ENCODE results near the gene FGF5.
"Not testable (repeated sequence)": the region's sequence is repeated elsewhere in the genome, so short reads cannot be mapped to it uniquely, and the experiment has no call there.

FGF5 gene

DNA sequence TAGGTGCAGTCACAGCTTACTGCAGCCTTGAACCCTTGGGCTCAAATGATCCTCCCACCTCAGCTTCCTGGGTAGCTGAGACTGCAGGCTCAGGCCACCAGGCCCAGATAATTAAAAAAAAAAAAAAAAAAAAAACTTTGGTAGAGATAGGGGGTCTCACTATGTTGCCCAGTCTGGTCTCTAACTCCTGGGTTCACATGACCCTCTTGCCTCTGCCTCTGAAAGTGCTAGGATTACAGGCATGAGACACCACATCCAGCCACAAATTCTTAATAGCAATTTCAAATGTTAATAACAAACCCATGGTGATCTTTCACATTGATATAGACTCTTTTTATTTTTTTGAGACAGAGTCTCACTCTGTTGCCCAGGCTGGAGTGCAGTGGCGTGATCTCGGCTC, 12.3 kb upstream of the FGF5 start:
- no peak for DNase-seq

DNA sequence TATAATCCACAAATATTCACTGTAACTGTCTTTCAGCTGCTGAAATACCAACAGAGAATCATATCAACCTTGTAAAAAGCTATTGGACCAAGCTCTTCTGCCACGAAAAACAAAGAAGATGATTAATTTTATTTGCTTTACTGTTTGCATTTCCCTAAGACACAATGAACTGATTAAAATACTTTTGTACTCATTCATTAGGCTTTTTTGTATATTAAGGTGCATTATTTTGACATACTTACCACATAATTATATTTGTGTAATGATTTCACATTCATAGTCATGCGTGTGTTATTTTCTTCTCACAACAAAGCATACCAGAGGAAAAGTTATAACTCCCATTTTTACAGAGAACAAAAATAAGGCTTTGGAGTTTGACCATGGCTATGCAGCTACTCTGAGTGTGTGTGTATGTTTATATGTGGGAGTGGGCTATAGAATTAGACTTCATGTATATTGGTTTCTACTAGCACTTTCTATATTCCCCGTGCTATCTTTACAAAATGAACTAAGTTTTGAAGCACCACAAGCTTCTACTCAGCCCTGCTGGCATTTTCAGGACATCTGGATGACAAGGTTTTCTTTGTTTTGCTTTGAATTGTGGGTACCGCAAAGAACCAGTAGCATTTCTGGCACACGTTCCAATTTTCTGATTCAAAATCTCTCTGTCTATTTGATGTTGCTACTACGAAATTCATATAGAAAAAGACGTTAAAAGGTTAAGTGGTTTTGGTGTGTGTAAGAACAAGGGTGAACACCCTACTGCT, 11.0 kb upstream of the FGF5 start:
- DNase-seq = no peak

DNA sequence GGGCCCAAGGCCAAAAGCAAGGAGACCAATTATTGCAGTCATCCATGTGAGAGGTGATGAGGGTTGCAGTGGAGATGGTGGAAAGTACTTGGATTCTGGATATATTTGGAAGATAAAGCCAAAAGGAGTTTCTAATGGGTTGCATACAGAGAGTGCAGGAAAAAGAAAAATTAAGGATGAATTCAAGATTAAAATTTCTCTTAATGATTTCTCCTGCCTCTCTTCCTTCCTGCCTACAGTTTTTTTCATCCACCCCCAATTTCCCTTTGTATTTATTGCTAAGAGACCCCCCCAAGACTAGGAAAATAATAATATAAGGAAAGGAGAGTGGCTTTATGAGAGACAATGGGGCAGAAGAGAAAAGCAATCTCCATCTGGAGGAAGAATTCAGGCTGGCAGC, 8.6 kb upstream of the FGF5 start:
- DNase-seq = no peak

DNA sequence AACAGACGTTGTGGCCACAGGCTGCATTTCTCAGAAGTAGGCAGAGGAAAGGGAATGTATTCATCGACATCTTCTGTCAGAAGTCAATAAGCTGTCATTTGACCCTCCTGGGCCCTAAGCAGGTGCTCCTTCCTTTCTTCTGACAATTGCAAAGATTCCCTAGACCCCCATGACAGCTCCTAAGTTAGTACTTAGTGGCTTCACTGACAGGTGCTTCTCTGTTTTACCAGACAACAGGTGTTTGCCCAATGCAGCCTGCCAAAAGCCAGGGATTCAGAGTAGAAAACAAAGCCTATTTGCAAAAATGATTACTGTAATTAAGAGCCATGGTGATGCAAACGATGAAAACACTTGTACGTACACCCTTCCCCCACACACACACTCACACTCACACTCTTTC, 7.5 kb upstream of the FGF5 start:
- DNase-seq = no peak

DNA sequence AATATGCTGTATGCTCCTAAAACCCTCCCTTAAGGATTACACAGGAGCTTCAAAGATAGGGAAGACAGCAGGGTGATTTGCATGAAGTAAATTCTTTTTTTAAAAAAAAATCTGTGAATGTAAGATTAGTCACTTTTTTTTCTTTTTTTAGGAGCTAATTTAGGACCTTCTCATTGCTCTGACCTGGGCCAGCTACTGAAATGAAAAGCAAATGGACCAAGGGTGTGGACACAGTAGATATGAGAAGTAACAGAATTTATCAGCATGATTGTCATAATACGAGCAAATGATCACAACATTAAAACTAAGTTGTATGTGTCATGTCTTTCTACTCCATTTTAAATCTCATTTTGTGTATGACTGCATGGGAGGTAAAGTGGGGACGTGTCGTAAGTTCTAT, 6.6 kb upstream of the FGF5 start:
- no peak for DNase-seq

DNA sequence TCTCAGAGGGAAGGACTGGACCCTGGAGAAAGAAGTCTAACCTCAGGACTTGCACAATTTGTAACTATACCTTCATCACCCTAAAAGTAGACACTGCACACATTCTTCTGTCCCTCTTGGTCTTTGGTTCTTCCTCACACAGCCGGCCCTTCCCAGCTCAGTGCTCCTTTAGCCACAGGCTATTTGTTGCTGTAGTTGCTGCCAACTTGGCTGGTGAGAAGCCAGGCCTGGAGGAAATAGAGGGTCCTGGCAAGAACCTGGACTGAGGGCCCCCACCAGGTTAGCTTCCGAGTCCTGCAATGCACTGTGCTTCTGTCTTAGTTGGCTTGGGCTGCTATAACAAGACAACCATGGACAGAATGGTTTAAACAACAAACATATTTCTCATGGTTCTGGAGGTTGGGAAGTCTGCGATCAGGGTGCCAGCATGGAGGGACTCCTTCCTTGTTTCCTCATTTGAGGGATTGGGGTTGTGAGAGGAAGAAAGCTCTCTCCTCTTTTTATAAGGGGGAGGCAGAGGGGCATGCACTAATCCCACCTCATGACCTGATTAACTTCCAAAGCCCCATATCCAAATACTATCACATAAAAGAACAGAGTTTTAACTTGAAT, 4.4 kb upstream of the FGF5 start:
- no peak for DNase-seq

DNA sequence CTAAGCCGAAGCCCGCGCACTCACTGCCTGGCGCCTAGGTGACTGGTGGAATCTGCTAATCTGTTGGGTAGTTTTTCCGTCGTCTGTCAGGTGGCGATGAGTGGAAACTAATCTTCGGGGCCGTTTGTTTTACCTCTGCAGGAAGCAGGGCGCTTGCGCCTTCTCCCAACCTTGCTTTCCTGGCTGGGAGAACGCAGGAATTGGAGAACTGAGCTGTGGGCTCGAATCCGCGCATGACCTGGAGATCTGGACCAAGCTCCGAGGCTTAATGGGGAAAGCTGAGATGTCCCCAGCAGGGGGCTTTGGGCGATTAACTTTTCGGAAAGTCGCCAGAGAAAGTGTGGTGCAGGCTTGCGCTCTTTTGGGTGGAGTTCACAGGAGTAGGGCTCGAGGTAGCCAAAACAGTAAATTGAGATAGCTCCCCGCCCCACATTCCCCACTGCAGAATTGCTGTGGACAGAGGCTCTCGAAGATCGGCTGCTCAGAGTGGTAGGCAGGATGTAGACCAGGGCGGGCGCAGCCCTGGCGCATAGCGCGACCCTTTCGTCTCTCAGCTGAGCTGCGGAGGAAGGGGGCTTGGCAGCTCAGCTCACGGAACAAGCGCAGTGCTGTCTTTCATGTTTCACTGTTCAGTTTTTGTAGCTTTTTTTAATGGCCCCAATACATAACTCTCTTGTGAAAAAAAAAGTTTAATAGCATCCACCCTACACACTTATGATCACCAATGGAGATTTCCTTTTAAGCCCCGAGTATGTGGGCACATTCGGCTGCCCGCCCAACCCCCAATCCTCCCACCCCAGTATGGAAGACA, 2.7 kb upstream of the FGF5 start:
- no peak for DNase-seq

DNA sequence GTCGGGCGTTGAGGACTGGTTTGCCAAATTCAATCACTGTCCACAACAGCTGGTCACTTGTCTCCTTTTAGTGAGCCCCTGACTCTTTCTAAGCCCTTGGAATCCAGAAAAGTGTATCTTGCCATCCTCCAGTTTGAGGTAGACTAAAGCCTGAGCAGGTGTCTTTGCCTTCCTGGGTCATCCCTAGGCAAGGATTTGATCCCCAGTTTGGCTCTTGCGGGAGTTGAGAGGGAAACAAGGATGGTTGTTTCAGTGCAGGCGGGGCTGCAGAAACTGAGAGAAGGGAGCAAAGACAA, 2.2 kb upstream of the FGF5 start:
- DNase-seq = no peak

DNA sequence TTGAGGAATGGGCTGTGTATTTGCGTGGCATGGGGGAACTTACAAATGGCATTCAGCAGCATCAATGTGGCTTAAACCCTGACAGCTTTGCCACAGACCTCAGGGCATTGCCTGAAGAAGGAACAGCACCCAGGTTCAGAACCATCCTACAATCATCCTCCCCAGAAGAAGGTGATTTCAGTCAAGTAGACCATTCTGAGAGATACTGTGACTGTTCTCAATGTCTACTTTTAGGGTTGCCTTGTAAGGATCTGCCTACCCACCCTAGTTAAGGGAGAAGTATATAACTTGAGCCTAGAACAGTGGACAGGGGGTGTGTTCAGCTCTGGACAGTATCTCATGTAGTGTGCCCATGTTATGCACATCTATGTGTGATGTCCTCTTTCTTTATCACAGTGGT, 1.6 kb upstream of the FGF5 start:
- DNase-seq = no peak

DNA sequence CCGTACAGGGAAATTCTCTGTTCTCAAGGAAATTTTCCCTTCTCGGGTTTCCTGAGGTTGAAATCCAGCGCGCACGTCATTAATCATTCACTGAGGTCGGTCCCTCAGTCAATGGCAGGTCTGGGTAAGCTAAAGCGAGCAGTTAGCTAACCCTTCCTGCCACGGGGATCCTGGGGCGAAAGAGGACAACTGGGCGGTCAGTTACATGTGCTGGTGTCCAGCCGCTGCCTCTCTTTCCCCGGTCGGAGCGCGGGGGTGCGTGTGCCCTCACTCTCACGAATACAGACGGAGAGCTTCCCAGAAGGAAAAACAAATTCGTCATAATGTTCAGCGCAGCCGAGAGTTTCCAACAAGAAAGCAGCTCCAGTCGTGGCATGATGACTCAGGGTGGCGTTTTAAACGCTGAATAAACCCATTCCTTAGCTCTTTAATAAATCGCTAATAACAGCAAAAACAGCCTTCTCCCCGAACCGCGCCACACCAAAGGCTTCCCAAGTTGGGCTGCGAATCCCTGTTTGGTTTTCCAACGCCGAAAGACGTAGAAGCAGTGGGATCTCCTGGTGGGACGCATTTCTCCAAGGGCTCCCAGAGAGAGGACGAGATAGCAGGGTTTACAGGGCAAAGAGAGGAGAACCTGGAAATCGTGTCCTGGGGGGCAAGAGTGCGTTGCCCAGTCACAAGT, 752 bp upstream of the FGF5 start:
- no peak for DNase-seq

DNA sequence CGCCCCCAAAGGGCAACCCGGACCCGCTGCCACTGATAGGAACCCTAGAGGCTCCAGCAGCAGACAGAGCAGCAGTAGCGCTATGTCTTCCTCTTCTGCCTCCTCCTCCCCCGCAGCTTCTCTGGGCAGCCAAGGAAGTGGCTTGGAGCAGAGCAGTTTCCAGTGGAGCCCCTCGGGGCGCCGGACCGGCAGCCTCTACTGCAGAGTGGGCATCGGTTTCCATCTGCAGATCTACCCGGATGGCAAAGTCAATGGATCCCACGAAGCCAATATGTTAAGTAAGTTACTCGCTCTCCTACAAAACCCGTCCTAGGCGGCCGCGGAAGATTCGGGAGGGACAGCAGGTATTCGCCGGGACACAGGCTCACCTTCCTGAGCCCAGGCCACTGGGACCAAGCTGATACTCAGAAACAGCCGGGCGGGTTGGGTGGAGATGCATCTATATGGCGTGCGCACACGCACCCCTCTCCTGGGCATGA, 477 bp downstream of the FGF5 start:
- no peak for DNase-seq

DNA sequence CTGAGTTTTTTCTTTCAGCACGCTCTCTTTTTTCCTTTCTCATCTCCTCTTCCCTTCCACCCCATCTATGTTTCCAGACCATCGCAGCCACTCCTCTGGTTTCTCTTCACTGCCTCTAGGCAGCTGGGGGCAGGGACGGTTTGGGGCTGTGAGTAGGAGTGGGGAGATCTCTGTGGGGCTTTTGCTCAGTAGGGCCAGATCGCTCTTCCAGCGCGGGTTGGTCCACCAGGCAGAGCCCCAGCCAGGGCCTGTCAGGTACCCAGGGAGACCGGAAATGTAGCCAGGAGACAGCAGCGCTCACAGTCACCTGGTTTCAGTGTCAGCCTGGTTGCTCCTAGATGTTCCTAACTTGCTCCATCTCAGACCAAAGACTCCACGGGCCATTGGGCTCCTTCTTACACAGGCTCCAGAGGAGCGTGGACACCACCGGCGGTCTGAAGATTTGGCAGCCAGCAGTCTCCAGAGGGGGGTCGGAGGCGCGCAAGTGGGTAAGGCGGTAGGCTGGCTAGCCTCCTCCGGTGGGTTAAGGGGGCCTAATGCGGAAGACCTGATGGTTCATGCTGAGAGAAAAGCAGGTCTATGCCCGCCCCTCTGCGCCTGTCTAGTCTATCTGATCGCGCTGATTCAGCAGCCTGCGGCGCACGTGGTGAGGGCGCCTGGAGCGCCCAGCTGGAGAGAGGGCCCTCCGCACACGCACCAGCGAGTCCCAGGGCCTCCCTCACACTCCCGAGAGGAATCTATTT, 1.8 kb downstream of the FGF5 start:
- DNase-seq = no peak

DNA sequence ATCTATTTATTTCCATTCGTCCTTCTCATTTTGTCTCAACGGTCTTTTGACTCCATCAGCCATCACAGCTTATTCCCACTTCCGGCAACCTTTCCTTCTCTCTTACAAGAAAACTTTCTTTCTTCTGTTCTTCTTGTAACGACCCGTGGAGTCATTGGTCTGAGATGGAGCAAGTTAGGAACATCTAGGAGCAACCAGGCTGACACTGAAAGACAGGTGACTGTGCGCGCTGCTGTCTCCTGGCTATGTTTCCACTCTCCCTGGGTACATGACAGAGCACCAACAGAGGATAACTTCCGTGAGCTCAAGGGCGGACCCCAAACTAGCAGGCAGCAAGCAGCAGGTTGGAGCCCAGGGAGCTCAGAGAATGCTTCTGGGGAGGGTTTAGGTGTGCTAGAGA, 2.5 kb downstream of the FGF5 start:
- DNase-seq = no peak

DNA sequence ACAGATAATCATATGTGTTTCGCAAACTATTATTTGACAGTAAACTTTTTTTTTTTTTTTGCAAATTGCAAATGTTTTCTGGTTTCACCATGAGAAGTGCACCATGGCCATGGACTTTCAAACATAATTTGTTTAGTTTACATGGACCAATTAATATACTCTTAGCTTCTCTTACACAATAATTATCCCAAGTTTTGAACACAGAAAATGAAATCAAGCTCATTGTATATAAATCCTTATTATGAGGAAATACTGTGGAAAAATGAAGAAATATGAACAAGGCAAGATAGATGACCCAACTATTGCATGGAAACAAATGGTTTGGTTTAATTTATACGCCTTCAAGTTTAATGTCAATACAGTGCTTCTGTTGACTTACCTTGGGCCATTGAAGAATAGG, 3.9 kb downstream of the FGF5 start:
- no peak for DNase-seq

DNA sequence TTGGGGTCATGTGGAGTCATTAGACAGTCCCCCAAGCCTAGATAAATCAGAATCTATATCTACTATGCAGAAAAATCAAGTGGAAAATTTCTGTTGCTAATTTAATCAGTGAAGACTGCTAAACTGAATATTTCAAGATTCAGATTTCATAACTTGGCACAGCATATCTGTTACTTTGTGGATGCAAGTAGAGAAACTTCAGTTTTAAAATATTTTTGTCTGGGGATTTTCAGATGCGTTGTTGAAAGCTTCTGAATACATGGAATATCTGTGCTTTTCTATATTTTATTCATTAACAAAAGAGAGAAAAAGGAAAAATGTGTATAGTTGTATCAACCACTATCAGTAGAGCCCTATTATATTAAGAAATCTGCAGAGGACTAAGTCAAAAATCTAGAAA, 4.4 kb downstream of the FGF5 start:
- no peak for DNase-seq

DNA sequence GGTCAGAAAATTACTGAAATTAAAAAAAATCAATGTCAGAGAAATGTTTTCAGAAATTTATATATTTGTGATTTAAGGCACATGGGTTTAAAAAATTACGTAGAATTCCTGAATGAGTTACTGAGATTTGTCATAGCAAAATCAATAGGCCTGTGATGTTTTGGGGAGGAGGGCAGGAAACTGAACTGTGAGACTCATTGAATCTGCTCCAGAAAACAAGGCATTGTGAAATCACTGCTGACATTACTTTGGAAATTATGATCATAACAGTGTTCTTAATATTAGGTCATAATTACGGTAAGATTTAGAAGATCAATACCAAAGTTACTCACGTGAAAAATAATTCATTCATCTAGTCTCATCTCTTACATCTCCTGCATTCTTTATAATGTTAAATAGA, 5.3 kb downstream of the FGF5 start:
- no peak for DNase-seq

DNA sequence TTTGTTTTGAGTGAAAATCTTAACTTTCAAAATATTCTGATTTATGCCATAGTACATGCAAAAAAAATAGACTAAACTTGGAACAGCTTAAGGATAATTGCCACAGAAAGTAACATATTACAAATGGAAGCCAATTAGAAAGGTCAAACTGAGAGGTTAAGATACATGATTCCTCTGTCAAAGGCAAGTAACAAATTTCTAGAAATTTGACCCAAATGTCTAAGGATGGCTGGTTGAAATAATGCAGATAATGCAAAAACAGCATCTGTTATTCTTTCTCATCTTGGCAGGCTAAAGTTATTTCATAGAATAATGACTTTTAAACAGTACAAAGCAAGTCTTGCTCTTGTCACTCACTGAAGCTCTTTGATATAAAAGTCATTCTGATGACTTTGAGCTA, 10.5 kb downstream of the FGF5 start:
- DNase-seq = no peak

DNA sequence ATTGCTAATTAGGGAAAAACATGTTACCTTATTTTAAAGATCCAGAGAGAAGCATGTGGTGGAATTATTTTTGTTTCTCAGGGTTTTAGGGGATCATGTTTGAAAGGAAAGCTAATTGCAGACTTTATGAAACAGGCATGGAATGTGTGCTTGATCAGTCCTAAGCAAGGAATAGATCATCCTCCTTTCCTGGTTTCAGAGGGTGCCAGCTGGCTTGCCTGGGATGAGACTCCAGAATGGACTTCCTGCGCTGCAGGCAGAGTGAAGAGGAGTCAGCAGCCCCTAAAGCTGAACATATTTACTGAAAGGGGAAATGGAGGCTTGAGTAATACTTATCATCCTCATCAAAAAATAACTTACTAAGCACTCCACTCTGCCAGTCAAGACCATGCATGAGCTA, 13.3 kb downstream of the FGF5 start:
- DNase-seq = no peak

DNA sequence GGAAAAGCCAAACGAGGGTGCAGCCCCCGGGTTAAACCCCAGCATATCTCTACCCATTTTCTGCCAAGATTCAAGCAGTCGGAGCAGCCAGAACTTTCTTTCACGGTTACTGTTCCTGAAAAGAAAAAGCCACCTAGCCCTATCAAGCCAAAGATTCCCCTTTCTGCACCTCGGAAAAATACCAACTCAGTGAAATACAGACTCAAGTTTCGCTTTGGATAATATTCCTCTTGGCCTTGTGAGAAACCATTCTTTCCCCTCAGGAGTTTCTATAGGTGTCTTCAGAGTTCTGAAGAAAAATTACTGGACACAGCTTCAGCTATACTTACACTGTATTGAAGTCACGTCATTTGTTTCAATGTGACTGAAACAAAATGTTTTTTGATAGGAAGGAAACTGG, 20.0 kb downstream of the FGF5 start:
- no peak for DNase-seq

DNA sequence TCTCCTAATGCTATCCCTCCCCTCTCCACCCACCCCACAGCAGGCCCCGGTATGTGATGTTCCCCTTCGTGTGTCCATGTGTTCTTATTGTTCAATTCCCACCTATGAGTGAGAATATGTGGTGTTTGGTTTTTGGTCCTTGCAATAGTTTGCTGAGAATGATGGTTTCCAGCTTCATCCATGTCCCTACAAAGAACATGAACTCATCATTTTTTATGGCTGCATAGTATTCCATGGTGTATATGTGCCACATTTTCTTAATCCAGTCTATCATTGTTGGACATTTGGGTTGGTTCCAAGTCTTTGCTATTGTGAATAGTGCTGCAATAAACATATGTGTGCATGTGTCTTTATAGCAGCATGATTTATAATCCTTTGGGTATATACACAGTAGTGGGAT, 24.2 kb downstream of the FGF5 start:
- DNase-seq = not testable (repeated sequence)

DNA sequence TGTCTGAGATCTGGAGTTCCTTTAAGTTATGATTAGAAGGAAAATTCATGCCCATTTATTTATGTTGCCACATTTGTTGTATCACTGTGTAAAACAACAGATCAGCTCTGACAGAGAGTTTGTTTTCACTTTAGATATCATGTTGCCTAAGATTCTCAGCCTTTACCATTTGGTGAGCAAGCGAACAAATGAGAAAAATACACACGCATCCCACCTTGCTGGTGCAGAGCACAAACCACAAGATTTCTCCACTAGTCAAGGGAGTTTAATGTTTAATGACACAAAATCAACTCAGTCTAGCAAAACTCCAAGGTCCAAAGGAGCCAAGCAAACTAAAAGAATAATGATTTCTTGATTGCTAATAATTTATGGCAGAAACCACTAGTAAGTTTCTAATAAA, 27.7 kb downstream of the FGF5 start:
- no peak for DNase-seq

DNA sequence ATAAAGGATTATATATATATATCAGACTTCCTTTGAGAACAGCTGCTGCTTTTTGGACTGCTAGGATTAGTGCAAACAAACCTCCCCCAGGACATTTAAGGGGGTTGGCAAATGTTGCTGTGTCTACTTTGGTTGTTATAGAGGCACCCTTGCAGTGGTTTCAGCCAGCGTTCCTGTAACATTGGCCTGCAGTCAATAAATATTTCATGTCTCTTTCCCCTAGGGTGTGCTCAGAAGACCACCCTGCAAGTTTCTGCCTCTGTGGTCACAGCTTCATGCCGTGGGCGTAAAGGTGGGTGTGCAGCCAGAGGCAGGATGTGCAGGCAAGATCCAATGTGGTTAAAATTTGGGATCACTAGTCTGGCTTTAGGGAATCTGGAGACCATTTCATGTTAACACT, 28.9 kb downstream of the FGF5 start:
- no peak for DNase-seq

DNA sequence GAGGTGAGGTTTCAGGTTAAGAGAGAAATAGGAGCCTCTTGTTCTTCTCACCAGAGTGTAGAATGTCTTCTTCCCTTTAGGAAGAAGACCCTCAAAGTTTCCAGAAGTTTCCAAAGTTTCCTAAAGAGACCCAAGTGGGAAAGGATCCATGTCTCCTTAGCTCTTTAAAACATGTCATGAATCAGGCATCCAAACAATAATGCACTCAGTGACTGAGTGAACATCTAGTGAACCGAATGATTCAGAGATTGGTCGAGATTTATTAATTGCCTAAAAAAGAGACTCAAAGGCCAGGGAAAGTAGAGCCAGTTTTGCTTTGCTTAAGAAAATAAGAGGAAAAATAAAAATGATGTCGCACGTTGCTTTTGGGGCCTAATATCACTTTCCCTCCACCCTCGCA, 29.4 kb downstream of the FGF5 start:
- DNase-seq = no peak
